ENCODE measurements around the gene LRRC4C.

The LRRC4C gene

DNA sequence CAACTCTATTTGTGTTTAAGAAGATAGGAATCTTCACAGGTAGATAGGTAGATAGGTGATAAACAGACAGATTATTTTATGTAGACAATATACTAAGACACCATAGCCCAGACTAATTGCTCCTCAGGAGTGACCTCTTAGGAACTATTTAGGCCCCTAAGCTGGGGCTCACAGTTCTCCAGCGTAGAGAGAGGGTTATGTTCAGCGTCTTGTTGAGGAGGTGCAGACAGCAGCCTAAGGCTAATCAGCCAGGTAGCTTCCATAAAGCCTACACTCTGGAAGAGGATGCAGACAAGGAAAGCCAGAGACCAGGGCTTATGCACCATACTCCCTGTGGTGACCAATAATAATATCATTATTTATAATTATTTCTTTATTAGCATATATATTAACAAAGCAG is 705.2 kb downstream of the LRRC4C start:
- Histone ChIP-seq H2AK5ac (ENCODE audit: low read depth, low read length) (no peak overlapping the region), H3K18ac (ENCODE audit: low read length) (no peak overlapping the region), H3K4me1 (ENCODE audit: control insufficient read depth in 2 of 2, insufficient read depth in 1 of 2, low read depth in 1 of 2, low read length in 2 of 2) (no peaks in the 10 kb centered on the region), H2AFZ (ENCODE audit: low read length) (no peak overlapping the region), H3K4me2 (ENCODE audit: insufficient read depth, low read length, poor library complexity, severe bottlenecking) (no peak overlapping the region), H4K91ac (ENCODE audit: low read depth, low read length, poor library complexity) (no peak overlapping the region), H3K14ac (ENCODE audit: low read length) (no peak overlapping the region), H3K9me3 (replicated peaks in 1 of 2; ENCODE audit: control insufficient read depth in 2 of 2, insufficient read depth in 1 of 2, low read depth in 1 of 2, low read length in 2 of 2) (no peaks in the 10 kb centered on the region), H3K23ac (ENCODE audit: low read depth, low read length, poor library complexity) (no peak overlapping the region), H2BK12ac (ENCODE audit: low read length) (no peak overlapping the region), H3K27me3 (ENCODE audit: control insufficient read depth in 3 of 3, insufficient read depth in 3 of 3, low read depth in 1 of 3, low read length in 3 of 3) (no peaks in the 10 kb centered on the region), H3K9ac (ENCODE audit: low read depth, low read length, poor library complexity) (no peak overlapping the region), H2BK15ac (ENCODE audit: low read length) (no peak overlapping the region), H4K8ac (ENCODE audit: low read depth, low read length) (no peak overlapping the region), H3K4me3 (ENCODE audit: low read length in 2 of 2) (no peak overlapping the region), H3K4ac (ENCODE audit: low read length) (no peak overlapping the region), H3K27ac (replicated peaks; ENCODE audit: low read length) (no peak overlapping the region), H3K79me1 (ENCODE audit: low read depth, low read length) (no peaks in the 10 kb centered on the region), H2BK5ac (ENCODE audit: low read length) (no peak overlapping the region), H2BK120ac (ENCODE audit: low read depth, low read length) (no peak overlapping the region), H3K36me3 (replicated peaks in 1 of 2; ENCODE audit: control insufficient read depth in 2 of 2, insufficient read depth in 2 of 2, low read length in 2 of 2) (no peaks in the 10 kb centered on the region)
- WGBS, 2 donors (ENCODE audit: extremely low coverage in 2 of 2, insufficient read length in 2 of 2, insufficient replicate concordance in 1 of 2), result no CpG with 5 or more reads among the region's 2 CpGs
- DNase-seq (ENCODE audit: low spot score), result no peak

DNA sequence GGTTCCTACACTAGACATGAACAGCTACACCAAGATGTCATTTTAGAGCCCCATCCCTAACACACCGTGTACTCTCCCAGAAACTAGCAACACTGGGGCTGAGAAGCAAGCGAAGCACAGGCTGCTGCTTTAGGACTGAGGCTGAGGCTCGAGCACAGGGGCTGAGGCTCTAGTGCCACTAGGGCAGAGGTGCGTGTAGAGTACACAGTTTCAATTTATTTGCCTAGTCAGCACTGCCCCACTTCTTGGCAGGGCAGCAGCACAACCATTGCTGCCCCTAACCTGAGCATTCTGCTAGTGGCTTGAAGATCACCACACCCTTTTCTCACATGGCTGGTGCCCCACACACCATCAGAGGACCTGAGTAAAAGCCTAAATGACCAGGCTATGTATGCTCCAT is 713.2 kb downstream of the LRRC4C start:
- H3K4me1 ChIP-seq (ENCODE audit: control insufficient read depth in 2 of 2, insufficient read depth in 1 of 2, low read depth in 1 of 2, low read length in 2 of 2), result no peaks in the 10 kb centered on the region
- no peaks in the 10 kb centered on the region for H3K79me1 ChIP-seq (ENCODE audit: low read depth, low read length)
- no peak overlapping the region for H2AFZ ChIP-seq (ENCODE audit: low read length)
- H3K18ac ChIP-seq (ENCODE audit: low read length), result no peak overlapping the region
- no peak overlapping the region for H2BK120ac ChIP-seq (ENCODE audit: low read depth, low read length)
- no peak overlapping the region for H3K4me3 ChIP-seq (ENCODE audit: low read length in 2 of 2)
- H3K27ac ChIP-seq (replicated peaks; ENCODE audit: low read length), result no peak overlapping the region
- no peak overlapping the region for H2BK5ac ChIP-seq (ENCODE audit: low read length)
- H3K27me3 ChIP-seq (ENCODE audit: control insufficient read depth in 3 of 3, insufficient read depth in 3 of 3, low read depth in 1 of 3, low read length in 3 of 3), result no peaks in the 10 kb centered on the region
- H3K14ac ChIP-seq (ENCODE audit: low read length), result no peak overlapping the region
- H3K4ac ChIP-seq (ENCODE audit: low read length), result no peak overlapping the region
- H3K9ac ChIP-seq (ENCODE audit: low read depth, low read length, poor library complexity), result no peak overlapping the region
- H3K36me3 ChIP-seq (replicated peaks in 1 of 2; ENCODE audit: control insufficient read depth in 2 of 2, insufficient read depth in 2 of 2, low read length in 2 of 2), result no peaks in the 10 kb centered on the region
- no peak overlapping the region for H4K91ac ChIP-seq (ENCODE audit: low read depth, low read length, poor library complexity)
- no peak overlapping the region for H3K4me2 ChIP-seq (ENCODE audit: insufficient read depth, low read length, poor library complexity, severe bottlenecking)
- no peak overlapping the region for H2BK15ac ChIP-seq (ENCODE audit: low read length)
- DNase-seq (ENCODE audit: low spot score), result no peak
- peaks cover 0 to 8% of the 10 kb centered on the region in 2 donors for H3K9me3 ChIP-seq (replicated peaks in 1 of 2; ENCODE audit: control insufficient read depth in 2 of 2, insufficient read depth in 1 of 2, low read depth in 1 of 2, low read length in 2 of 2)
- H2BK12ac ChIP-seq (ENCODE audit: low read length), result no peak overlapping the region
- no peak overlapping the region for H2AK5ac ChIP-seq (ENCODE audit: low read depth, low read length)
- no CpG with 5 or more reads among the region's 4 CpGs for WGBS, 2 donors (ENCODE audit: extremely low coverage in 2 of 2, insufficient read length in 2 of 2, insufficient replicate concordance in 1 of 2)
- no peak overlapping the region for H4K8ac ChIP-seq (ENCODE audit: low read depth, low read length)
- no peak overlapping the region for H3K23ac ChIP-seq (ENCODE audit: low read depth, low read length, poor library complexity)

DNA sequence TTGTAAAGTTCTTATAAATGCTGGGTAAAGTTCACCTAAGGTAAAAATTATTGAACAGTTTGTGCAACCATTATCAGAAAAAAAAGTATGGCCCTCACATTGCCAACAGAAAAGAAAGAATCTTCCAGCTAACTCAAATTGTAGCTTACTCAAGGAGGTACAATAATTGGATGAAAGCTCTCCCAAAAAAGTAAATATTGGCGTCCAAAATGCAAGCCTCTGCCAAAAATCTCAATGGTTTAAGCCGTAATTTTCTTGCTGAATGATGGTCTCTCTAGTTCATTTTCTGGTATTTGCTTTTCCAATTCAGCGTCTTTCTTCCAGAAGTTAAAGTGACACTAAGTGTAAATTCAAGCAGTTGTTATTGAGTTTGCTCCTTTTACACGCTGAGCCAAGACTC is 727.3 kb downstream of the LRRC4C start:
- Histone ChIP-seq H3K4ac (ENCODE audit: low read length) (no peak overlapping the region), H3K18ac (ENCODE audit: low read length) (no peak overlapping the region), H3K36me3 (replicated peaks in 1 of 2; ENCODE audit: control insufficient read depth in 2 of 2, insufficient read depth in 2 of 2, low read length in 2 of 2) (no peaks in the 10 kb centered on the region), H2BK120ac (ENCODE audit: low read depth, low read length) (no peak overlapping the region), H3K4me3 (ENCODE audit: low read length in 2 of 2) (no peak overlapping the region), H3K27me3 (ENCODE audit: control insufficient read depth in 3 of 3, insufficient read depth in 3 of 3, low read depth in 1 of 3, low read length in 3 of 3) (no peaks in the 10 kb centered on the region), H2BK15ac (ENCODE audit: low read length) (no peak overlapping the region), H4K8ac (ENCODE audit: low read depth, low read length) (no peak overlapping the region), H2BK5ac (ENCODE audit: low read length) (no peak overlapping the region), H3K79me1 (ENCODE audit: low read depth, low read length) (no peaks in the 10 kb centered on the region), H4K91ac (ENCODE audit: low read depth, low read length, poor library complexity) (no peak overlapping the region), H3K9ac (ENCODE audit: low read depth, low read length, poor library complexity) (no peak overlapping the region), H3K4me1 (ENCODE audit: control insufficient read depth in 2 of 2, insufficient read depth in 1 of 2, low read depth in 1 of 2, low read length in 2 of 2) (no peaks in the 10 kb centered on the region), H2BK12ac (ENCODE audit: low read length) (no peak overlapping the region), H2AFZ (ENCODE audit: low read length) (peak overlapping the region; percentile 7), H2AK5ac (ENCODE audit: low read depth, low read length) (no peak overlapping the region), H3K23ac (ENCODE audit: low read depth, low read length, poor library complexity) (no peak overlapping the region), H3K9me3 (replicated peaks in 1 of 2; ENCODE audit: control insufficient read depth in 2 of 2, insufficient read depth in 1 of 2, low read depth in 1 of 2, low read length in 2 of 2) (no peaks in the 10 kb centered on the region), H3K27ac (replicated peaks; ENCODE audit: low read length) (no peak overlapping the region), H3K14ac (ENCODE audit: low read length) (no peak overlapping the region), H3K4me2 (ENCODE audit: insufficient read depth, low read length, poor library complexity, severe bottlenecking) (no peak overlapping the region)
- WGBS, 2 donors (ENCODE audit: extremely low coverage in 2 of 2, insufficient read length in 2 of 2, insufficient replicate concordance in 1 of 2), result no CpG with 5 or more reads among the region's 4 CpGs
- DNase-seq (ENCODE audit: low spot score), result no peak

DNA sequence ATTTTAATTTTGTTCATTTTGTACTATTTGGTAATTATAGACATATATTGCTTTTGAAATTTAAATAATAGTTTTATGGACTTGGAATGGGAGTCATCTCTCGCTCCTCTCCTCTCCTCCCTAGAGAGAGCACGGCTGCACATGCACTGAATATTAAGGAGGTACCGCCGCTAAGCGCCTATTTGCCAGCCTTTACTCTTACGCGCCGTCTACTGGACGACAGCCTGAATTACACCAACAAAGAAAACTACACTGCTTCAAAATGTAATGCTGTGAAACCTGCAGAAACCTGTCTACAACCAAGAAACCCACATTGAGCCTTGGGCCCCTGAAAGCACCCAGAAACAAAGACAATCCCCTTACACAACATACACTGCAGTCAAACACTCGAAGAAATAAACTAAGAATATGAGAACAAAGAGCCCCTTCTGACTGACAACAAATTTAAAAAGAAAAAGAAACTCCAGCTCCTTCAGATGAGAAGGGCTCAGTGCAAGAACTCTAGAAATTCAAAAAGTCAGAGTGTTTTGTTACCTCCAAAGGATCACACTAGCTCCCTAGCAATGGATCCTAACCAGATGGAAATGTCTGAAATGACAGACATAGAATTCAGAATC is 737.2 kb downstream of the LRRC4C start:
- DNase-seq (ENCODE audit: low spot score), result peak; percentile 38
- WGBS, 2 donors (ENCODE audit: extremely low coverage in 2 of 2, insufficient read length in 2 of 2, insufficient replicate concordance in 1 of 2), result no CpG with 5 or more reads among the region's 10 CpGs

More for the DNA sequence above, 737.2 kb downstream of the LRRC4C start:
- H2BK120ac ChIP-seq (ENCODE audit: low read depth, low read length), result no peak overlapping the region
- H2BK5ac ChIP-seq (ENCODE audit: low read length), result no peak overlapping the region
- H3K4me3 ChIP-seq (ENCODE audit: low read length in 2 of 2), result no peak overlapping the region
- no peak overlapping the region for H2BK15ac ChIP-seq (ENCODE audit: low read length)
- H2AFZ ChIP-seq (ENCODE audit: low read length), result peak overlapping the region; percentile 67
- no peak overlapping the region for H3K9ac ChIP-seq (ENCODE audit: low read depth, low read length, poor library complexity)
- no peak overlapping the region for H3K4me2 ChIP-seq (ENCODE audit: insufficient read depth, low read length, poor library complexity, severe bottlenecking)
- no peak overlapping the region for H4K91ac ChIP-seq (ENCODE audit: low read depth, low read length, poor library complexity)
- H3K36me3 ChIP-seq (replicated peaks in 1 of 2; ENCODE audit: control insufficient read depth in 2 of 2, insufficient read depth in 2 of 2, low read length in 2 of 2), result no peaks in the 10 kb centered on the region
- H3K27me3 ChIP-seq (ENCODE audit: control insufficient read depth in 3 of 3, insufficient read depth in 3 of 3, low read depth in 1 of 3, low read length in 3 of 3), result no peaks in the 10 kb centered on the region
- H3K14ac ChIP-seq (ENCODE audit: low read length), result no peak overlapping the region
- H2BK12ac ChIP-seq (ENCODE audit: low read length), result no peak overlapping the region
- no peaks in the 10 kb centered on the region for H3K79me1 ChIP-seq (ENCODE audit: low read depth, low read length)
- no peak overlapping the region for H2AK5ac ChIP-seq (ENCODE audit: low read depth, low read length)
- H3K9me3 ChIP-seq (replicated peaks in 1 of 2; ENCODE audit: control insufficient read depth in 2 of 2, insufficient read depth in 1 of 2, low read depth in 1 of 2, low read length in 2 of 2), result no peaks in the 10 kb centered on the region
- no peaks in the 10 kb centered on the region for H3K4me1 ChIP-seq (ENCODE audit: control insufficient read depth in 2 of 2, insufficient read depth in 1 of 2, low read depth in 1 of 2, low read length in 2 of 2)
- H4K8ac ChIP-seq (ENCODE audit: low read depth, low read length), result no peak overlapping the region
- no peak overlapping the region for H3K18ac ChIP-seq (ENCODE audit: low read length)
- H3K23ac ChIP-seq (ENCODE audit: low read depth, low read length, poor library complexity), result no peak overlapping the region
- no peak overlapping the region for H3K4ac ChIP-seq (ENCODE audit: low read length)
- H3K27ac ChIP-seq (replicated peaks; ENCODE audit: low read length), result no peak overlapping the region
